ENCODE measurements around the gene ST6GAL1.

GRCh38 chr3:186998937-186999368 lies 68.6 kb downstream of the ST6GAL1 start:
- TF ChIP-seq RCOR1 (conservative IDR thresholded peaks at IDR 0.05; ENCODE audit: low read depth, low read length): no peak
- no peak for TF ChIP-seq CHD2 (IDR thresholded peaks at IDR 0.05; ENCODE audit: borderline replicate concordance, low read depth, low read length)
- TF ChIP-seq GABPA (IDR thresholded peaks at IDR 0.05; ENCODE audit: low read depth): no peak
- no peak for TF ChIP-seq SUZ12 (IDR thresholded peaks at IDR 0.05; ENCODE audit: unreplicated experiment)
- no peak for TF ChIP-seq POLR2AphosphoS5 (IDR thresholded peaks at IDR 0.05; ENCODE audit: low read length)
- TF ChIP-seq CTCF (IDR thresholded peaks at IDR 0.05 in 2 of 3, conservative IDR thresholded peaks at IDR 0.05 in 1 of 3; ENCODE audit: control insufficient read depth in 2 of 3, extremely low read depth in 1 of 3, insufficient read depth in 1 of 3, low read depth in 3 of 3, low read length in 3 of 3): no peak
- TF ChIP-seq CBX5 (IDR thresholded peaks at IDR 0.05; ENCODE audit: low read depth): no peak

Data from GM12878 (cell line).